ENCODE results near the gene DCAKD.

Gene DCAKD

GRCh38 chr17:44999433-44999832, 52.0 kb downstream of the DCAKD start:
- TF ChIP-seq CTCF (IDR thresholded peaks at IDR 0.05; ENCODE audit: poor library complexity, severe bottlenecking), result no peak
- DNase-seq (ENCODE audit: low spot score) (no peak), ATAC-seq (ENCODE audit: low read depth) (no peak)
- no peaks in the 10 kb centered on the region for H3K4me1 ChIP-seq (ENCODE audit: insufficient read depth, poor library complexity, severe bottlenecking)
- H3K4me3 ChIP-seq (ENCODE audit: severe bottlenecking), result no peak overlapping the region
- H3K27me3 ChIP-seq (ENCODE audit: insufficient read depth, poor library complexity, severe bottlenecking), result no peaks in the 10 kb centered on the region
- H3K9me3 ChIP-seq (ENCODE audit: severe bottlenecking), result no peaks in the 10 kb centered on the region
- no peaks in the 10 kb centered on the region for H3K36me3 ChIP-seq (ENCODE audit: low read depth)
- H3K27ac ChIP-seq (ENCODE audit: poor library complexity, severe bottlenecking), result no peak overlapping the region

- no peak for TF ChIP-seq CTCF (IDR thresholded peaks at IDR 0.05; ENCODE audit: poor library complexity, severe bottlenecking)
- Histone ChIP-seq H3K27ac (ENCODE audit: poor library complexity, severe bottlenecking) (no peak overlapping the region), H3K4me3 (ENCODE audit: severe bottlenecking) (no peak overlapping the region), H3K27me3 (ENCODE audit: insufficient read depth, poor library complexity, severe bottlenecking) (no peaks in the 10 kb centered on the region), H3K4me1 (ENCODE audit: insufficient read depth, poor library complexity, severe bottlenecking) (no peaks in the 10 kb centered on the region), H3K9me3 (ENCODE audit: severe bottlenecking) (no peaks in the 10 kb centered on the region), H3K36me3 (ENCODE audit: low read depth) (no peaks in the 10 kb centered on the region)
- ATAC-seq (ENCODE audit: low read depth), result no peak
- DNase-seq (ENCODE audit: low spot score), result no peak
Observed at GRCh38 chr17:44998646-44999045, 52.8 kb downstream of the DCAKD start.

- no peak for DNase-seq (ENCODE audit: low spot score)
Observed at GRCh38 chr17:44997733-44998520, 53.5 kb downstream of the DCAKD start.

GRCh38 chr17:44996304-44996703, 55.1 kb downstream of the DCAKD start:
- Histone ChIP-seq H3K4me3 (ENCODE audit: severe bottlenecking) (no peak overlapping the region), H3K27me3 (ENCODE audit: insufficient read depth, poor library complexity, severe bottlenecking) (no peaks in the 10 kb centered on the region), H3K9me3 (ENCODE audit: severe bottlenecking) (no peaks in the 10 kb centered on the region), H3K27ac (ENCODE audit: poor library complexity, severe bottlenecking) (no peak overlapping the region), H3K4me1 (ENCODE audit: insufficient read depth, poor library complexity, severe bottlenecking) (no peaks in the 10 kb centered on the region), H3K36me3 (ENCODE audit: low read depth) (no peaks in the 10 kb centered on the region)
- ATAC-seq (ENCODE audit: low read depth), result no peak
- no peak for TF ChIP-seq CTCF (IDR thresholded peaks at IDR 0.05; ENCODE audit: poor library complexity, severe bottlenecking)
- no peak for DNase-seq (ENCODE audit: low spot score)

More at GRCh38 chr17:44997733-44998520, 53.5 kb downstream of the DCAKD start:
- no peaks in the 10 kb centered on the region for H3K4me1 ChIP-seq (ENCODE audit: insufficient read depth, poor library complexity, severe bottlenecking)
- ATAC-seq (ENCODE audit: low read depth), result peak; percentile 40; the same call in 2 of the 3 replicates
- H3K36me3 ChIP-seq (ENCODE audit: low read depth), result no peaks in the 10 kb centered on the region
- no peak overlapping the region for H3K27ac ChIP-seq (ENCODE audit: poor library complexity, severe bottlenecking)
- no peak for TF ChIP-seq CTCF (IDR thresholded peaks at IDR 0.05; ENCODE audit: poor library complexity, severe bottlenecking)
- no peaks in the 10 kb centered on the region for H3K27me3 ChIP-seq (ENCODE audit: insufficient read depth, poor library complexity, severe bottlenecking)
- no peaks in the 10 kb centered on the region for H3K9me3 ChIP-seq (ENCODE audit: severe bottlenecking)
- no peak overlapping the region for H3K4me3 ChIP-seq (ENCODE audit: severe bottlenecking)

- H3K36me3 ChIP-seq (ENCODE audit: low read depth), result no peaks in the 10 kb centered on the region
- no peaks in the 10 kb centered on the region for H3K9me3 ChIP-seq (ENCODE audit: severe bottlenecking)
- ATAC-seq (ENCODE audit: low read depth) (no peak), DNase-seq (ENCODE audit: low spot score) (no peak)
- no peak overlapping the region for H3K4me3 ChIP-seq (ENCODE audit: severe bottlenecking)
- TF ChIP-seq CTCF (IDR thresholded peaks at IDR 0.05; ENCODE audit: poor library complexity, severe bottlenecking), result no peak
- H3K27ac ChIP-seq (ENCODE audit: poor library complexity, severe bottlenecking), result no peak overlapping the region
- H3K27me3 ChIP-seq (ENCODE audit: insufficient read depth, poor library complexity, severe bottlenecking), result no peaks in the 10 kb centered on the region
- H3K4me1 ChIP-seq (ENCODE audit: insufficient read depth, poor library complexity, severe bottlenecking), result no peaks in the 10 kb centered on the region
Observed at GRCh38 chr17:44995436-44996001, 55.9 kb downstream of the DCAKD start.

All from RWPE2 (cell line).